ENCODE data around the gene FAM120A.

- TF ChIP-seq POLR2A (IDR thresholded peaks at IDR 0.05; ENCODE audit: low read depth, low read length) (no peak), POLR2AphosphoS5 (IDR thresholded peaks at IDR 0.05; ENCODE audit: low read depth, low read length) (no peak), SPI1 (IDR thresholded peaks at IDR 0.05; ENCODE audit: low read depth, low read length) (no peak), POU2F2 (IDR thresholded peaks at IDR 0.05; ENCODE audit: low read depth, low read length) (no peak), TAF1 (IDR thresholded peaks at IDR 0.05; ENCODE audit: low read depth, low read length) (no peak)
Observed at GRCh38 chr9:93491593-93492232, 40.2 kb downstream of the FAM120A start.

Data from GM12891 (cell line).